ENCODE data around the gene CACNA2D3.

GRCh38 chr3:54698054-54698453 is 575.7 kb downstream of the CACNA2D3 start:
- TF ChIP-seq, protein P1, sequence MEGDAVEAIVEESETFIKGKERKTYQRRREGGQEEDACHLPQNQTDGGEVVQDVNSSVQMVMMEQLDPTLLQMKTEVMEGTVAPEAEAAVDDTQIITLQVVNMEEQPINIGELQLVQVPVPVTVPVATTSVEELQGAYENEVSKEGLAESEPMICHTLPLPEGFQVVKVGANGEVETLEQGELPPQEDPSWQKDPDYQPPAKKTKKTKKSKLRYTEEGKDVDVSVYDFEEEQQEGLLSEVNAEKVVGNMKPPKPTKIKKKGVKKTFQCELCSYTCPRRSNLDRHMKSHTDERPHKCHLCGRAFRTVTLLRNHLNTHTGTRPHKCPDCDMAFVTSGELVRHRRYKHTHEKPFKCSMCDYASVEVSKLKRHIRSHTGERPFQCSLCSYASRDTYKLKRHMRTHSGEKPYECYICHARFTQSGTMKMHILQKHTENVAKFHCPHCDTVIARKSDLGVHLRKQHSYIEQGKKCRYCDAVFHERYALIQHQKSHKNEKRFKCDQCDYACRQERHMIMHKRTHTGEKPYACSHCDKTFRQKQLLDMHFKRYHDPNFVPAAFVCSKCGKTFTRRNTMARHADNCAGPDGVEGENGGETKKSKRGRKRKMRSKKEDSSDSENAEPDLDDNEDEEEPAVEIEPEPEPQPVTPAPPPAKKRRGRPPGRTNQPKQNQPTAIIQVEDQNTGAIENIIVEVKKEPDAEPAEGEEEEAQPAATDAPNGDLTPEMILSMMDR (IDR thresholded peaks at IDR 0.05; ENCODE audit: low read length) = no peak
- TF ChIP-seq EZH2phosphoT487 (IDR thresholded peaks at IDR 0.05; ENCODE audit: low read length) (no peak), EZH2 (optimal IDR thresholded peaks at IDR 0.05; ENCODE audit: low read depth, low read length) (no peak)
